Vagina (tissue), 2 donors: ENCODE data around the gene FBXL16. TPM values are rescaled to one million over a fixed set of nuclear protein-coding genes. Genes with fewer than 3 reads are reported as not detected.

ENCODE experiments used
- DNase-seq, 2 donors: peaks; one replicate each; pipeline ENCODE4 v3.0.0-alpha.2; 2017; ENCODE audit errors: extremely low spot score in 2 of 2
- H3K27ac ChIP-seq: fragments of 200-600 bp; sonication (generic); one replicate; pipeline ENCODE4 v1.5.1; 2019
- H3K27me3 ChIP-seq: fragments of 200-600 bp; sonication (generic); one replicate; pipeline ENCODE4 v1.5.1; 2019
- H3K36me3 ChIP-seq, 2 donors: fragments of 200-600 bp; sonication (generic); one replicate each; pipeline ENCODE4 v1.5.1; 2017 to 2019
- H3K4me1 ChIP-seq: fragments of 200-600 bp; sonication (generic); one replicate; pipeline ENCODE4 v1.5.1; 2019
- H3K4me3 ChIP-seq, 2 donors: fragments of 200-600 bp; sonication (generic); 1 replicate in 1 of 2; 2 replicates in 1 of 2; pipeline ENCODE4 v1.5.1; 2016 to 2019
- H3K9me3 ChIP-seq: fragments of 200-600 bp; sonication (generic); one replicate; pipeline ENCODE4 v1.5.1; 2019
- POLR2A ChIP-seq, 2 donors: fragments of 450-650 bp; IDR thresholded peaks; one replicate each; pipeline ENCODE4 v1.6.1; 2017; ENCODE audit warnings: antibody characterized with exemption in 2 of 2, mild to moderate bottlenecking in 2 of 2, moderate library complexity in 2 of 2
- POLR2AphosphoS5 ChIP-seq, 2 donors: sonication (generic); formaldehyde crosslinking; IDR thresholded peaks; one replicate each; pipeline ENCODE4 v1.9.0; 2017; ENCODE audit warnings: antibody characterized with exemption in 2 of 2, mild to moderate bottlenecking in 2 of 2, low read depth in 1 of 2; ENCODE audit not compliant: insufficient read depth in 1 of 2
- intact Hi-C: fragments of 100-400 bp; cut with DNase I; formaldehyde crosslinking; loops from one replicate; pipeline ENCODE4 v1.15.1; 2023
- total RNA-seq: library from RNA; depleted of rRNA; stranded (reverse); fragments of >200 nt; gene quantifications from one replicate; pipeline ENCODE4 v1.2.3, GENCODE V29; 2016
- TF ChIP-seq, protein P1 (sequence below), 3 experiments: fragments of 450-650 bp in 2 of 3; fragments of 200-600 bp in 1 of 3; sonication (generic) in 1 of 3; IDR thresholded peaks; one replicate each; pipeline ENCODE4 v1.5.1; 2017 to 2019; ENCODE audit warnings: antibody characterized with exemption in 3 of 3, mild to moderate bottlenecking in 2 of 3, moderate library complexity in 2 of 3

Gene FBXL16
- total RNA-seq, 1 donor from 2014 or later, result 4.4 TPM

DNA sequence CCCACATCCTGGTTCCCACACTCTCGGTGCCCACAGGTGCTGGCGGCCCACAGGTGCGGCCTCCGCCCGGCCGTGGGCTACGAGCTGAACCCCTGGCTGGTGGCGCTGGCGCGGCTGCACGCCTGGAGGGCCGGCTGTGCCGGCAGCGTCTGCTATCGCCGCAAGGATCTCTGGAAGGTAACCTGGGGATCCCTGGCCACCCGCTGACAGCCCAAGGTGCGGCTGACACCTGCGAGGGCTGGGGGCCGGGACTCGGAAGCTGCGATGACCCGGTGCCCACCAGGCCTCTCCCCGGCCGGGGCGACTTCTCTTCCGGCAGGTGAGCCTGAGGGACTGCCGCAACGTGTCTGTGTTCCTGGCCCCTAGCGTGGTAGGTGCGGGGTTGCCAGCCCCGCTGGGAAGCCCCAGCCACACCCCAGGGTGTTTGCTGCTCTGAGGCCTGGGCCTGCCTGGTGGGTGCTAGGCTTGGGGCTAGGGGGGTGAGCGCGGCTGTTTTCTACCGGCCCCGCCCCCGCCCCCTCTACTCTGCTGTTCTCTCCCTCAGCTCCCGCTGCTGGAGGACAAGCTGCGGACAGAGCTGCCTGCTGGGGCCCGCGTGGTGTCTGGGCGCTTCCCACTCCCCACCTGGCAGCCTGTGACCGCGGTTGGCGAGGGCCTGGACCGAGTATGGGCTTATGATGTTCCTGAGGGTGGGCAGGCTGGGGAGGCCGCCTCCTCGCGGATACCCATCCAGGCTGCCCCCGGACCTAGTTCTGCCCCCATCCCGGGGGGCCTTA lies 16.4 kb upstream of the FBXL16 start:
- peaks cover 36% of the 10 kb centered on the region for H3K4me1 ChIP-seq
- no peaks in the 10 kb centered on the region for H3K36me3 ChIP-seq
- no peak for DNase-seq
- H3K9me3 ChIP-seq, result no peaks in the 10 kb centered on the region
- intact Hi-C loops, result loop anchor here (5.0 kb wide), 1 partner anchor 65 kb away; the partner anchor contains the start of genes CHTF18 and RPUSD1
- peak overlapping the region; percentile 84 for H3K27ac ChIP-seq
- no peaks in the 10 kb centered on the region for H3K27me3 ChIP-seq
- peak overlapping the region; percentile 70 to 92 for H3K4me3 ChIP-seq
- no peak for TF ChIP-seq POLR2A (IDR thresholded peaks at IDR 0.05)
- TF ChIP-seq POLR2AphosphoS5 (IDR thresholded peaks at IDR 0.05; ENCODE audit: insufficient read depth in 1 of 2, low read depth in 1 of 2), result no peak
- TF ChIP-seq, protein P1, sequence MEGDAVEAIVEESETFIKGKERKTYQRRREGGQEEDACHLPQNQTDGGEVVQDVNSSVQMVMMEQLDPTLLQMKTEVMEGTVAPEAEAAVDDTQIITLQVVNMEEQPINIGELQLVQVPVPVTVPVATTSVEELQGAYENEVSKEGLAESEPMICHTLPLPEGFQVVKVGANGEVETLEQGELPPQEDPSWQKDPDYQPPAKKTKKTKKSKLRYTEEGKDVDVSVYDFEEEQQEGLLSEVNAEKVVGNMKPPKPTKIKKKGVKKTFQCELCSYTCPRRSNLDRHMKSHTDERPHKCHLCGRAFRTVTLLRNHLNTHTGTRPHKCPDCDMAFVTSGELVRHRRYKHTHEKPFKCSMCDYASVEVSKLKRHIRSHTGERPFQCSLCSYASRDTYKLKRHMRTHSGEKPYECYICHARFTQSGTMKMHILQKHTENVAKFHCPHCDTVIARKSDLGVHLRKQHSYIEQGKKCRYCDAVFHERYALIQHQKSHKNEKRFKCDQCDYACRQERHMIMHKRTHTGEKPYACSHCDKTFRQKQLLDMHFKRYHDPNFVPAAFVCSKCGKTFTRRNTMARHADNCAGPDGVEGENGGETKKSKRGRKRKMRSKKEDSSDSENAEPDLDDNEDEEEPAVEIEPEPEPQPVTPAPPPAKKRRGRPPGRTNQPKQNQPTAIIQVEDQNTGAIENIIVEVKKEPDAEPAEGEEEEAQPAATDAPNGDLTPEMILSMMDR (IDR thresholded peaks at IDR 0.05), result no peak

DNA sequence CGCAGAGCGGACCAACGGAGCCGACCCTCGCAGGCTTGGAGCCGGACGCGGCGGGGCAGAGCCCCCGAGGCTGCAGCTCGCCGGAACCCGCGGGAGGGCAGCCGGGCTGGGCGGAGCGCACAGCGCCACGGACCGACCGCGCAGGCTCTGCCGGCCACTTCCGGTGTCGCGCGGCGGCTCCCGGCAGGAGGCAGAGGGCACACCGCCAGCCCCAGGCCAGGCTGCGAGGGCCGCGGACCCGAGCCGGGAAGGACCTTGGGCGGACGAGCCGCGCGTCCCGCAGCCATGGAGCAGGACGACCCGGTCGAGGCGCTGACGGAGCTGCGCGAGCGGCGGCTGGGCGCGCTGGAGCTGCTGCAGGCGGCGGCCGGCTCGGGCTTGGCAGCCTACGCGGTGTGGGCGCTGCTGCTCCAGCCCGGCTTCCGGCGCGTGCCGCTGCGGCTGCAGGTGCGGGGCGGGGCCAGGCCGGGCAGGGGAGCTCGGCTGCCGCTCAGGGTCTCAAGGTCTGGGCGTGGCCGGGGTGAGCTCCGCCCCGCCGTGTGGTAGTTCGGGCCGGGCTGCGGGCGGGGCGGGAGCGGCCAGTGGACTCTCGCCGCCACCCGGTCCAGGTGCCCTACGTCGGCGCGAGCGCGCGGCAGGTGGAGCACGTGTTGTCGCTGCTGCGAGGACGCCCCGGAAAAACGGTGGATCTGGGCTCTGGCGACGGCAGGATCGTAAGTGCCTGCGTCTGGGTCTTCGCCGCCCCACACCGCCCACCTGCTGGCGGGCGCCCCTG lies 15.6 kb upstream of the FBXL16 start, which contains the start of gene ANTKMT:
Gene ANTKMT, plus strand, starts transcription at position 157 of the 775 bp plus-strand sequence. Its CDS starts 129 bp downstream, at position 286.
- Histone ChIP-seq H3K27me3 (no peaks in the 10 kb centered on the region), H3K4me1 (peaks cover 35% of the 10 kb centered on the region), H3K27ac (peak within 1 kb of the TSS; percentile 84), H3K9me3 (no peaks in the 10 kb centered on the region), H3K36me3 (no peaks in the 10 kb centered on the region), H3K4me3 (peak within 1 kb of the TSS; percentile 70 to 92)
- intact Hi-C loops, result loop anchor here (5.0 kb wide), 1 partner anchor 66 kb away; the partner anchor contains the start of genes CHTF18 and RPUSD1
- DNase-seq, result no peak
- TF ChIP-seq, protein P1 (IDR thresholded peaks at IDR 0.05), result peak in 1 of 3 experiments; percentile 17
- TF ChIP-seq POLR2A (IDR thresholded peaks at IDR 0.05) (peak in 1 of 2 donors; percentile 6), POLR2AphosphoS5 (IDR thresholded peaks at IDR 0.05; ENCODE audit: insufficient read depth in 1 of 2, low read depth in 1 of 2) (no peak)

DNA sequence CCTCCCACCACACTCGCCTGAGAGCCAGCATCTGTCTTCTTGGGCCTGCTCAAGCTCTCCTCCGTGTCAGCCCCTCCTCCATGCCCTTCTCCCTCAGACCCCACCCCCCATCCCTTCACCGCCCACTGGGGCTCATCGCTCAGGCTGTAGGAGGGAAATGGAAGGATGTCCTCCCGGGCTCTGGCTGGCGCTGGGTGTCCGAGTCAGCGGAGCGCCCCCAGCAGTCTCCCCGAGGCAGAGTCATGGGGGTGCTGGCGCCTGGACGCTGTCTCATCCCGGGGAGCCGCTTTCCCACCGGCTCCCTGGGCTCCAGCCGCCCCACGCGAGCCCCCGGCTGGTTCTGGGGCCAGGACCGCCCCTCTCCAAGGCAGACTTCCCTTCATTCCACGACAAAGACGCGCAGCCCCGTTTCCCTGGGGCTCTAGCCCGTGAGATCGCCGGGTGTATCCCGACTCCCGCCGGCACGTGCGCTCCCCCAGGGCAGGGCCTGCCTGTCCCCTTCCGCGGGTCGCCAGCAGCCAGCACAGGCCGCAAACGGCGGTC lies 14.9 kb upstream of the FBXL16 start:
- Histone ChIP-seq H3K4me3 (peak overlapping the region; percentile 70 to 92), H3K4me1 (peaks cover 37% of the 10 kb centered on the region), H3K36me3 (no peaks in the 10 kb centered on the region), H3K27ac (peak overlapping the region; percentile 84), H3K27me3 (no peaks in the 10 kb centered on the region), H3K9me3 (no peaks in the 10 kb centered on the region)
- no peak for DNase-seq
- intact Hi-C loops, result loop anchor here (5.0 kb wide), 1 partner anchor 67 kb away; the partner anchor contains the start of genes CHTF18 and RPUSD1
- TF ChIP-seq POLR2A (IDR thresholded peaks at IDR 0.05) (no peak), POLR2AphosphoS5 (IDR thresholded peaks at IDR 0.05; ENCODE audit: insufficient read depth in 1 of 2, low read depth in 1 of 2) (peak in 1 of 2 donors; percentile 32)
- TF ChIP-seq, protein P1 (IDR thresholded peaks at IDR 0.05), result no peak

DNA sequence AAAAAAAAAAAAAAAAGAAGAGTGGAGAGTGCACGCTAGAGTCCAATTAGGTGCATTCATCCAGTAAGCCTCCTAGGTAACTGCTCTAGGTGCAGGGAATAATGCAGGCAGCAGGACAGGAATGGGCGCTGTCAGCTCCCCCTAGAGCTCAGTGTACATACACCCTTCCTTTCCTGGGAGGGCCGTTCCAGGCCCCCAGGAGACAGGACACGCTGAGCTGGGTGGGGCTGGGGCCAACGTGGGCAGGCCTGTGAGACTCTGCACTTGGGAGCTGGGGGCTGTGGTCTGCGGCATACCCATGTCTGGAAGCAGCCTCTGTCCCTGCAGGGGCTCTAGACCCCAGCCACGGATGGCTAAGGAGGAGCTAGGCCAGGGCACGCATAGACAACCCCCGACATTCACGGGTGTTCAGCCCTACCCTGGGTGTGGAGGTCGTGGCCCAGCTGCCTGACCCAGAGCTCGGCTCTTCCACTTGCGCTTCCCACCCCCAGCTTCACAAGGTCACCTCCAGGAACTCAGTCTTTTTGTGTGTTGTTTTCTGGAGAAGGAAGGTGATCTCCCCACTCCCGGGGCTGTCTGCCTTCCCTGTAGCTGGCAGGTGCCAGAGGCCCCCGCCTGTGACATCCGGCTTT lies 14.3 kb upstream of the FBXL16 start:
- Histone ChIP-seq H3K27ac (peak overlapping the region; percentile 84), H3K36me3 (no peaks in the 10 kb centered on the region), H3K4me3 (peak overlapping the region; percentile 70 to 92), H3K9me3 (no peaks in the 10 kb centered on the region), H3K27me3 (no peaks in the 10 kb centered on the region), H3K4me1 (peaks cover 37% of the 10 kb centered on the region)
- TF ChIP-seq POLR2AphosphoS5 (IDR thresholded peaks at IDR 0.05; ENCODE audit: insufficient read depth in 1 of 2, low read depth in 1 of 2) (no peak), POLR2A (IDR thresholded peaks at IDR 0.05) (no peak)
- TF ChIP-seq, protein P1 (IDR thresholded peaks at IDR 0.05), result no peak
- intact Hi-C loops, result loop anchor here (5.0 to 10.0 kb wide), 2 partner anchors 67 to 335 kb away; partner anchors contain the start of genes CHTF18 and RPUSD1
- DNase-seq, result no peak
